PC-3 (cell line): Measurements from ENCODE around the gene ST3GAL3.

ENCODE experiments used
- CTCF ChIP-seq: fragments of 300-600 bp; sonication (generic); conservative IDR thresholded peaks from 2 replicates; pipeline ENCODE4 v1.5.1; 2017; ENCODE audit warnings: antibody characterized with exemption, low read depth, mild to moderate bottlenecking, low read length
- EZH2 ChIP-seq: fragments of 300-600 bp; sonication (generic); IDR thresholded peaks from one replicate; pipeline ENCODE4 v1.6.1; 2017; ENCODE audit warnings: antibody characterized with exemption, mild to moderate bottlenecking, low read length; ENCODE audit not compliant: unreplicated experiment
- EZH2phosphoT487 ChIP-seq: fragments of 300-600 bp; sonication (generic); IDR thresholded peaks from 2 replicates; pipeline ENCODE4 v1.6.1; 2018; ENCODE audit warnings: mild to moderate bottlenecking, antibody characterized with exemption, low read length, borderline replicate concordance

GRCh38 chr1:43978264-43978550 lies 270.9 kb downstream of the ST3GAL3 start:
- TF ChIP-seq CTCF: no peak
- no peak for TF ChIP-seq EZH2
- no peak for TF ChIP-seq EZH2phosphoT487
